ENCODE results near the gene TSR3. TPM values are rescaled to one million over a fixed set of nuclear protein-coding genes. Genes with fewer than 3 reads are reported as not detected.
A peak's percentile ranks its signal among the peaks of the same experiment; 100 is the strongest.

TSR3 gene
- total RNA-seq, 2 donors from 2014 or later, result 39.1 to 44.8 TPM

DNA sequence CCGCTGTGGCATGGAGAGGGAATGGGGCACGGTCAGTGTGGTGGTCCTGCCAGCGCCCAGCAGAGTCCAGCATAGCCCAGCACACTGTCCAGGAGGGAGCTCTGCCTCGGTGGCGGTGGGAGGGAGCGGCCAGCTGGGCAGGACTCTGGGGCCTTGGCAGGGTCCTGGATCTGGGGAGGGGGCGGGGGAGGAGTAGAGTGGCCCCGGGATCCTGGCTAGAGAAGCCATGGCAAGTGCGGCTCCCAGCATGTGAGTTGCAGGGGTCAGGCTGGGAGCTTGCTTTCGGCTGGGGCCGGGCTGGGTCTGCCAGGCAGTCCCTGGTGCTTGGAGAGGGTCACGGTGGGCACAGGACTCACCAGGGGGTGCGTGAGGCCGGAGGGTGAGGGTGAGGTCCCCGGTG is 3.9 kb upstream of the TSR3 start:
- H3K9me3 Mint-ChIP-seq, result no peaks in the 10 kb centered on the region
- no peak overlapping the region for H3K4me3 Mint-ChIP-seq
- ATAC-seq (replicated peaks in 1 of 2) (no peak), DNase-seq (peak in 1 of 2 donors; percentile 0)
- peaks cover 0 to 2% of the 10 kb centered on the region in 2 donors for H3K36me3 Mint-ChIP-seq (ENCODE audit: insufficient read depth in 2 of 2)
- H3K4me1 Mint-ChIP-seq (ENCODE audit: low read depth), result peaks cover 30% of the 10 kb centered on the region
- no peak overlapping the region for H3K27ac Mint-ChIP-seq
- no peaks in the 10 kb centered on the region for H3K27me3 Mint-ChIP-seq (ENCODE audit: low read depth)

DNA sequence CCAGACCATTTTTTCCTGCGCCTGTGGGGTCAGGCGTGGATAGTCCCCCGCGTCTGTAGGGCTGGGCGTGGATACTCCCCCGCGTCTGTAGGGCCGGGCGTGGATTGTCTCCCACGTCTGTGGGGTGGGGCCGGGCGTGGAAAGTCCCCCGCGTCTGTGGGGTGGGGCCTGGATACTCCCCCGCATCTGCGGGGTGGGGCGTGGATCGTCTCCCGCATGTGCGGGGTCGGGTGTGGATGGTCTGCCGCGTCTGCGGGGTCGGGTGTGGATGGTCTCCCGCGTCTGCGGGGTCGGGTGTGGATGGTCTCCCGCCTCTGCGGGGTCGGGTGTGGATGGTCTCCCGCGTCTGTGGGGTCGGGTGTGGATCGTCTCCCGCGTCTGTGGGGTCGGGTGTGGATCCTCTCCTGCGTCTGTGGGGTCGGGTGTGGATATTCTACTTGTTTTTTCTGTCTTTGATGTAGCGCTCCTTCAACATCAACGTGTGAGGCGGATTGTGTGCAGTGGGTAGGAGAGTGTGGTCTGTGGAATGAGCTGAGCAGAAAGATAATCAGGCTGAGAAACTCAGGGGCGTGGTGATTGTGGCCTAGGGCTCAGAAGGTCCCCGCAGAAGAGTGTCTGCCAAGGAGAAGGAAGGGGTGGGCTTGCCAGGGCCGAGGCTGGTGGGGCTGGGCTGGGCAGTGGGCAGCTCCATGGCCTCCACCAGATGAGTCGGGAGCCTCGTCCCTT is 3.3 kb upstream of the TSR3 start:
- Mint-ChIP-seq H3K4me3 (no peak overlapping the region), H3K36me3 (ENCODE audit: insufficient read depth in 2 of 2) (peaks cover 0 to under 1% of the 10 kb centered on the region in 2 donors), H3K9me3 (no peaks in the 10 kb centered on the region), H3K27me3 (ENCODE audit: low read depth) (no peaks in the 10 kb centered on the region), H3K4me1 (ENCODE audit: low read depth) (peaks cover 36% of the 10 kb centered on the region), H3K27ac (no peak overlapping the region)
- ATAC-seq (replicated peaks in 1 of 2) (no peak), DNase-seq (peak in 1 of 2 donors; percentile 0)

DNA sequence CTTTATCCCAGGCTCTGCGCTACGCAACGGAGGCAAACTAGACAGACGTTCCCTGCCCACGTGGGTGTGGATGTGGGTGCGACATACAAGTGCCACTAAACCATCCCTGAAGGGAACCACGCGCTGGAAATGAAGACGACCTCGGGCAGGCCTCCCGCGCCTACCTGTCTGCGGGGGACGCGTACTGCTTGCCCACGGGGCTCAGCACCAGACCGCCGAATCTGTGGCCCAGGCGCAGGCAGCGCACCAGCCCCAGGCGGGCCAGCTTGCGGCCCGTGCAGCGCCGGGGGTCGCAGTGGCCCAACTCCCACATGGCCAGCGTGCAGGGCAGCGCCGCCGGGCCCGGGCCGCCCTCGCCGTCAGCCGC is 480 bp downstream of the TSR3 start:
- Mint-ChIP-seq H3K27ac (peak overlapping the region; percentile 81), H3K36me3 (ENCODE audit: insufficient read depth in 2 of 2) (no peaks in the 10 kb centered on the region), H3K4me3 (peak overlapping the region; percentile 83 to 94), H3K27me3 (ENCODE audit: low read depth) (no peaks in the 10 kb centered on the region), H3K9me3 (no peaks in the 10 kb centered on the region), H3K4me1 (ENCODE audit: low read depth) (peaks cover 38% of the 10 kb centered on the region)
- ATAC-seq (replicated peaks in 1 of 2) (peak; percentile 16 to 31), DNase-seq (peak in 1 of 2 donors; percentile 16)

DNA sequence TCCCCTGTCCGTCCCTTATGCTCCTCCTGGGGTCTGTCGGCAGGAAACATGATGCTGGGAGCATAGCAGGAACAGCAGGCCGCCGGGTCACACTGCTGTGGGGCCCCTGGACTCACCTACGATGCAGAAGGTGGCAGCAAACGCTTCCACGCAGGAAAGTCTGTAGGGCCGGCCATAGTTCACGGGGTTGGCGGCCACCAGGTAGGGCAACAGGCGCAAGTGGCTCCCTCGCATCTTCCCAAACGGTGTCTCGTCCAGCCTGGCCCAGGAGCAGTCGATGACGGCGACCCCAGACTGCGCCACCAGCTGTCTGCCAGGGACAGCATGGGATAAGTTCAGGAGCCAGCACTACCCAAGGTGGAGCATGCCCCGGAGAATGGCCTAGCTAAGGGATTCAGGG is 987 bp downstream of the TSR3 start:
- Mint-ChIP-seq H3K9me3 (no peaks in the 10 kb centered on the region), H3K27me3 (ENCODE audit: low read depth) (no peaks in the 10 kb centered on the region), H3K36me3 (ENCODE audit: insufficient read depth in 2 of 2) (no peaks in the 10 kb centered on the region), H3K27ac (peak overlapping the region; percentile 81), H3K4me1 (ENCODE audit: low read depth) (peaks cover 38% of the 10 kb centered on the region), H3K4me3 (peak overlapping the region; percentile 83 to 94)
- no peak for ATAC-seq (replicated peaks in 1 of 2)
- peak in 1 of 2 donors; percentile 0 for DNase-seq

DNA sequence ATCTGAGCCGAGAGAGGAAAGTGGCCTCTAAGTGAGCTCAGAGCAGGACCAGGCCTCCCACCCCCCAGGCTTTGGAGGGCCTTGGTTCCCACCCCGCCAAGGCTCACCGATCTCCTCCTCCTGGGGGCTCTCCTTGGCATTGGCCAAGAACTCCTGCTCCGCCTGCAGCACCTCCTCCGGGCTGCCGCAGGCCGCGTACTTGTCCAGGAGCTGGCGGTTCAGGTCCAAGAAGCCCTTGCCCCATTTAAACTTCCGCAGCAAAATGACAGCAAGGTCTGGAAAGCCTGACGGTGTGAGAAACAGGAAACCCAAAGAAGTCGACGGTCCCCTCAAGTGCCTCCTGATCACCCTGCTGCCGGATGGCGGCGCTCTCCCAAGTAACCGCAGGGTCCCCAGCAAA is 1.7 kb downstream of the TSR3 start:
- H3K4me1 Mint-ChIP-seq (ENCODE audit: low read depth), result peaks cover 33% of the 10 kb centered on the region
- no peaks in the 10 kb centered on the region for H3K36me3 Mint-ChIP-seq (ENCODE audit: insufficient read depth in 2 of 2)
- H3K9me3 Mint-ChIP-seq, result no peaks in the 10 kb centered on the region
- ATAC-seq (replicated peaks in 1 of 2) (no peak), DNase-seq (no peak)
- H3K4me3 Mint-ChIP-seq, result peak overlapping the region; percentile 51 to 94
- H3K27me3 Mint-ChIP-seq (ENCODE audit: low read depth), result no peaks in the 10 kb centered on the region
- no peak overlapping the region for H3K27ac Mint-ChIP-seq

DNA sequence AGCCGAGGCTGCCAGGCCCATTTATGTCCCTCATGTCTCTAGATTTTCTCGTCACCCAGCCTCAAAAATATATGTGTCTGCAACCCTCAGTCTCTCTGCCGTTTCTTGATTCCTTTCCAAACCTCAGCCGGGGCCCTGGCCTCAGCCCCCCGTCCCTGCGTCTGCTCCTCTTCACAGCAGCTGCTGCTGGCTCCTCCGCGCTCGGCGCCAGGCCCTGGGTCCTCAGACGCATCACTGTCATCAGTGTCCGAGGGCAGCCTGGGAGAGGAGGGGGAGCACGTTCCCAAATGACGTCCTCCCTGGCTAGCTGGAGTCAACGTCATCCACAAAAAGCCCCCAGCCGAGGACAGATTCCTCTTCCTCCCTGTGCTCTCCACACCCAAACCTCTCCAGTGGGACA is 2.3 kb downstream of the TSR3 start:
- H3K27ac Mint-ChIP-seq, result no peak overlapping the region
- no peaks in the 10 kb centered on the region for H3K27me3 Mint-ChIP-seq (ENCODE audit: low read depth)
- peaks cover 30% of the 10 kb centered on the region for H3K4me1 Mint-ChIP-seq (ENCODE audit: low read depth)
- H3K9me3 Mint-ChIP-seq, result no peaks in the 10 kb centered on the region
- no peaks in the 10 kb centered on the region for H3K36me3 Mint-ChIP-seq (ENCODE audit: insufficient read depth in 2 of 2)
- ATAC-seq (replicated peaks in 1 of 2), result no peak
- peak in 1 of 2 donors; percentile 0 for DNase-seq
- H3K4me3 Mint-ChIP-seq, result no peak overlapping the region

DNA sequence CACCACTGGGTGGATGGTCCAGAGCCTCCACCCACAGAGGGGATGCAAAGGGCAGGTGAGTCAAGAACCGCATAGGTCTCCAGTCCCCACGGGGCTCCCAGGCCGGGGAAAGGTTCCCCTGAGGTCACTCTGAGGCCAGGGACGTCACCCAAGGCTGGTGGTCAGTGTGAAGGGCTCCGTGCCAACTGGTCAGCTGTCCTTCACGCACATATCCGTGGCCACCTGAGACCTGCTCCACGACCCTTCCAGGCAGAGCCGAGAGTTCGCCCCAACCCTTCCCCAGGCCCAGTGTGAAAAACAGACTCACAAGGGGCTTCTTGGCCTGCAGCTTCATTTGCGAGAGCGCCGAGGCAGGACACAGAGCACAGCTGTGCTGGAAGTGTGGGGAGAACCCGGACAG is 2.8 kb downstream of the TSR3 start:
- DNase-seq (no peak), ATAC-seq (replicated peaks in 1 of 2) (no peak)
- Mint-ChIP-seq H3K4me3 (no peak overlapping the region), H3K4me1 (ENCODE audit: low read depth) (peaks cover 28% of the 10 kb centered on the region), H3K27me3 (ENCODE audit: low read depth) (no peaks in the 10 kb centered on the region), H3K36me3 (ENCODE audit: insufficient read depth in 2 of 2) (no peaks in the 10 kb centered on the region), H3K9me3 (no peaks in the 10 kb centered on the region), H3K27ac (no peak overlapping the region)

DNA sequence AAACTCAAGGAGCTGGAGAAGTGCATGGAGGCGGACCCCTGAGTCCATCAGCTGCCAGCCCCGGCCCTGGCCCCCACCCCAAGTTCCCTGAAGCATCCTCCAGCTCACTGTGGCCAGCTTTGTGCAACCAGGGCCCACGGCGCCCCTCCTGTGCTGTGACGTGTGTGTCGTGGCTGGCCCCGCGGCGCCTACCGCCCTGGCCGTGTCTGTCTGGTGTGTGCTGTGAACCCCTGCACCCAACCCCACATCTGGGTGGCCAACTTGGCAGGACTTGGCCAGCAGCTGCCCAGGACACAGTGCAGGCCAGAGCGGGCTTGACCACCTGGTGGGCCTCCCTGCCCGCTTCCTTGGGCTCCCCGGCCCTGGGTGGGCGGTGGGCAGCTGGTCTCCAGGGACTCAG is 3.2 kb downstream of the TSR3 start:
- ATAC-seq (replicated peaks in 1 of 2) (no peak), DNase-seq (no peak)
- Mint-ChIP-seq H3K27me3 (ENCODE audit: low read depth) (no peaks in the 10 kb centered on the region), H3K4me3 (no peak overlapping the region), H3K27ac (no peak overlapping the region), H3K9me3 (no peaks in the 10 kb centered on the region), H3K4me1 (ENCODE audit: low read depth) (peaks cover 25% of the 10 kb centered on the region), H3K36me3 (ENCODE audit: insufficient read depth in 2 of 2) (no peaks in the 10 kb centered on the region)

DNA sequence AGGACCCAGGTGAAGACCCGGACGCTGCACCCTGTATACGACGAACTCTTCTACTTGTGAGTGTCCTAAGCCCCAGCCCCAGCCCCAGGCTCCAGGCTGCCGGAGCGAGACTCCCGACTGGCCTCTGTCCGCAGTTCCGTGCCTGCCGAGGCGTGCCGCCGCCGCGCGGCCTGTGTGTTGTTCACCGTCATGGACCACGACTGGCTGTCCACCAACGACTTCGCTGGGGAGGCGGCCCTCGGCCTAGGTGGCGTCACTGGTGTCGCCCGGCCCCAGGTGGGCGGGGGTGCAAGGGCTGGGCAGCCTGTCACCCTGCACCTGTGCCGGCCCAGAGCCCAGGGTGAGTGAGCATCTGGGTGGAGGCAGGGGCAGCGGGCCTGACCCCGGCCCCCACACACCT is 3.7 kb downstream of the TSR3 start:
- ATAC-seq (replicated peaks in 1 of 2) (no peak), DNase-seq (peak in 1 of 2 donors; percentile 0)
- H3K9me3 Mint-ChIP-seq, result no peaks in the 10 kb centered on the region
- H3K4me3 Mint-ChIP-seq, result no peak overlapping the region
- H3K27me3 Mint-ChIP-seq (ENCODE audit: low read depth), result no peaks in the 10 kb centered on the region
- H3K36me3 Mint-ChIP-seq (ENCODE audit: insufficient read depth in 2 of 2), result no peaks in the 10 kb centered on the region
- peaks cover 25% of the 10 kb centered on the region for H3K4me1 Mint-ChIP-seq (ENCODE audit: low read depth)
- H3K27ac Mint-ChIP-seq, result no peak overlapping the region

DNA sequence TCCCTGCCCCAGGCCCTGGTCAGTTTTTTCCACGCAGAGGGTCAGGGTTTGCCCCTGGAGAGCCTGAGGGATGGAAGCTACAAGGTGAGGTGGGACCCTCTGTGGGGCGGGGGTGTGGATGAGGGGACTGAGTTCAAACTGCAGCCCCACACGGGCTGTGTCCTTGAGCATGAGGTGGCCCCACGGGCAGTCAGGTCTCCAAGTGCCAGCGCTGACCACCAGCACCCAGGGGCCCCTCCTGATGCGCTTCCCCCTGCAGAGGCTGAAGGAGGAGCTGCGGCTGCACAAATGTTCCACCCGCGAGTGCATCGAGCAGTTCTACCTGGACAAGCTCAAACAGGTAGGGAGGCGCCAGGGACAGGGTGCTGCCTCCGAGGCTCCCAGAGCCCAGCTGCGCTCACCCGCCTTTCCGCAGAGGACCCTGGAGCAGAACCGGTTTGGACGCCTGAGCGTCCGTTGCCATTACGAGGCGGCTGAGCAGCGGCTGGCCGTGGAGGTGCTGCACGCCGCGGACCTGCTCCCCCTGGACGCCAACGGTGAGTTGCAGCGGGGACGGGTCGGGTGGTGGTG is 4.3 kb downstream of the TSR3 start:
- Mint-ChIP-seq H3K4me1 (ENCODE audit: low read depth) (peaks cover 25% of the 10 kb centered on the region), H3K27ac (no peak overlapping the region), H3K9me3 (no peaks in the 10 kb centered on the region), H3K27me3 (ENCODE audit: low read depth) (no peaks in the 10 kb centered on the region), H3K4me3 (no peak overlapping the region), H3K36me3 (ENCODE audit: insufficient read depth in 2 of 2) (no peaks in the 10 kb centered on the region)
- DNase-seq (peak in 1 of 2 donors; percentile 0), ATAC-seq (replicated peaks in 1 of 2) (no peak)

DNA sequence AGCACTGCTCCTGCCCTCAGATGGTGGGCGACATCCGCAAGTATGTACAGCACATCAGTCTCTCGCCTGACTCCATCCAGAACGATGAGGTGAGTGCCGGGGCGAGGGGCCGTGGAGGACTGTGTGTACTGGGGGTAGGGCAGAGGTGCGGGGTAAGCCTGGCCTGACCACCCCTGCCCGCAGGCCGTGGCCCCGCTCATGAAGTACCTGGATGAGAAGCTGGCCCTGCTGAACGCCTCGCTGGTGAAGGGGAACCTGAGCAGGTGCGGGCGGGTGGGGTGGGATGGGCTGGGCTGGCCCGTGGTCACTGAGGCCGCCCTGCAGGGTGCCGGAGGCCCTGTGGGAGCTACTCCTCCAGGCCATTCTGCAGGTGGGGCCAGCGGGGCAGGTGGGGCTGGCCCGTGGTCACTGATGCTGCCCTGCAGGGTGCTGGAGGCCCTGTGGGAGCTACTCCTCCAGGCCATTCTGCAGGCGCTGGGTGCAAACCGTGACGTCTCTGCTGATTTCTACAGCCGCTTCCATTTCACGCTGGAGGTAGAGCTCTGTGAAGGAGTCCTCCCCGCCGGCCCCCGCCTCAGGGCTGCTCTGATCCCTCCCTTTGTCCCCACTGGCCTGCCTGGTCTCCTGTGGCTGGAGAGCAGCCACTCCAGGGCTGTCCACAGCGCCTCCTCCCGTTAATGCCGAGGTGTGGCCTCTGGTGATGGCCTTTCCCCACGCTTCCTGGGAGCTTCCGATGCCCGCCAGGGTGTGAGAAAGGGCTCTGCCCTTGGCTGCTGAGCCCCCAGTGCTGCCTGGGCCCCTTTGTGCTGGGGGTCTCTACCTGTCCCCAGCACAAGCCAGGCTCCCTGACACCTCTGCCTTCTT is 5.0 kb downstream of the TSR3 start:
- H3K4me3 Mint-ChIP-seq, result no peak overlapping the region

DNA sequence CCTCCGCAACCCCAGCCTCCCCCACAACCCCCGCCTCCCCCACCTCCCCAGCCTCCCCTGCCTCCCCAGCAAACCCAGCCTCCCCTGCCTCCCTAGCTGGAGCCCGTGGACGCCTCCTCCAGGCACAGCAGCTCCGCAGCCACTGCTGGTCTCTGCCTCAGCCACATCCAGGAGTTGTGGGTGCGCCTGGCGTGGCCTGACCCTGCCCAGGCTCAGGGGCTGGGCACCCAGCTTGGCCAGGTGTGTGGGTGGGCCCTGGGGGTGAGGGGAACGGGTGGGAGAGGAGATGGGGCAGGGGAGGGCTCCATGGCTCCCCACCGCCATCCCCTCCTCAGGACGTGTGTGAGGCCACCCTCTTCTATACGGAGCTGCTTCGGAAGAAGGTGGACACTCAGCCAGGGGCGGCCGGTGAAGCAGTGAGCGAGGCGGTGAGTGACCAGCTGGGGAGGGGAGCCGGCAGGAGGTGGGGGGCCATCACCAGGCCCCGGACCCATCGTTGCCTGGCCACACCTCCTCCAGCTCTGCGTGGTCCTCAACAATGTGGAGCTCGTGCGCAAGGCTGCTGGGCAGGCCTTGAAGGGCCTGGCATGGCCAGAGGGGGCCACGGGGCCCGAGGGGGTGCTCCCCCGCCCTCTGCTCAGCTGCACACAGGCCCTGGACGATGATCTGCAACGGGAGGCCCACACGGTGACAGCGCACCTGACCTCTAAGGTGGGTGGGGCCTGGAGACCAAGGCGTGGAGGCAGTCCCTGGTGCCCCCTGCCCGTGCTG is 5.8 kb downstream of the TSR3 start:
- ATAC-seq (replicated peaks in 1 of 2) (no peak), DNase-seq (peak in 1 of 2 donors; percentile 0)
- no peaks in the 10 kb centered on the region for H3K9me3 Mint-ChIP-seq
- peaks cover 27% of the 10 kb centered on the region for H3K4me1 Mint-ChIP-seq (ENCODE audit: low read depth)
- no peak overlapping the region for H3K27ac Mint-ChIP-seq
- H3K36me3 Mint-ChIP-seq (ENCODE audit: insufficient read depth in 2 of 2), result no peaks in the 10 kb centered on the region
- no peak overlapping the region for H3K4me3 Mint-ChIP-seq
- H3K27me3 Mint-ChIP-seq (ENCODE audit: low read depth), result no peaks in the 10 kb centered on the region

More for the DNA sequence above, 5.0 kb downstream of the TSR3 start:
- no peaks in the 10 kb centered on the region for H3K9me3 Mint-ChIP-seq
- ATAC-seq (replicated peaks in 1 of 2) (no peak), DNase-seq (peak in 1 of 2 donors; percentile 1)
- H3K4me1 Mint-ChIP-seq (ENCODE audit: low read depth), result peaks cover 28% of the 10 kb centered on the region
- no peaks in the 10 kb centered on the region for H3K36me3 Mint-ChIP-seq (ENCODE audit: insufficient read depth in 2 of 2)
- no peaks in the 10 kb centered on the region for H3K27me3 Mint-ChIP-seq (ENCODE audit: low read depth)
- no peak overlapping the region for H3K27ac Mint-ChIP-seq

DNA sequence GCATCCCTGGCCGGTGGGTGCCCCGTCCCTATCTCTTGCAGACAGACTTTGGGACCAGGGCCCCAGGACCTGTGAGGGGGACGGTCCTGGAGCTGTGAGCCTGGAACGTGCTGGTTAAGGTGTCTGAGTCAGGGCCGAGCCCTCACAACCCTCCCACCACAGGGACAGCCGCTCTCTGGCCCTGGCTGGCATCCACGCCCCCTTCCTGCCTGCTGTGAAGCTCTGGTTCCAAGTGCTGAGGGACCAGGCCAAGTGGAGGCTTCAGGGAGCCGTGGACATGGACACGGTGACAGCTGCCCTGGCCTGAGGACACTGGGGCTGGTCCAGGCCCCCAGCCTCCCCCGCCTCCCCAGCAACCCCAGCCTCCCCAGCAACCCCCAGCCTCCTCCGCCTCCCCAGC is 6.6 kb downstream of the TSR3 start:
- no peaks in the 10 kb centered on the region for H3K9me3 Mint-ChIP-seq
- no peaks in the 10 kb centered on the region for H3K36me3 Mint-ChIP-seq (ENCODE audit: insufficient read depth in 2 of 2)
- H3K27me3 Mint-ChIP-seq (ENCODE audit: low read depth), result no peaks in the 10 kb centered on the region
- ATAC-seq (replicated peaks in 1 of 2) (no peak), DNase-seq (no peak)
- H3K4me1 Mint-ChIP-seq (ENCODE audit: low read depth), result peaks cover 20% of the 10 kb centered on the region
- no peak overlapping the region for H3K27ac Mint-ChIP-seq
- no peak overlapping the region for H3K4me3 Mint-ChIP-seq
